CD4-positive, alpha-beta T cell treated with Interleukin-15 for 4 hours (primary cell): ENCODE data around the gene CCDC87.
A peak's percentile ranks its signal among the peaks of the same experiment; 100 is the strongest.

Experiments
- DNase-seq: peaks from one replicate; pipeline ENCODE4 v3.0.0-alpha.2; 2020; ENCODE audit warnings: low spot score

The CCDC87 gene

GRCh38 chr11:66580803-66581202 is 12.1 kb downstream of the CCDC87 start:
- DNase-seq: no peak

DNA sequence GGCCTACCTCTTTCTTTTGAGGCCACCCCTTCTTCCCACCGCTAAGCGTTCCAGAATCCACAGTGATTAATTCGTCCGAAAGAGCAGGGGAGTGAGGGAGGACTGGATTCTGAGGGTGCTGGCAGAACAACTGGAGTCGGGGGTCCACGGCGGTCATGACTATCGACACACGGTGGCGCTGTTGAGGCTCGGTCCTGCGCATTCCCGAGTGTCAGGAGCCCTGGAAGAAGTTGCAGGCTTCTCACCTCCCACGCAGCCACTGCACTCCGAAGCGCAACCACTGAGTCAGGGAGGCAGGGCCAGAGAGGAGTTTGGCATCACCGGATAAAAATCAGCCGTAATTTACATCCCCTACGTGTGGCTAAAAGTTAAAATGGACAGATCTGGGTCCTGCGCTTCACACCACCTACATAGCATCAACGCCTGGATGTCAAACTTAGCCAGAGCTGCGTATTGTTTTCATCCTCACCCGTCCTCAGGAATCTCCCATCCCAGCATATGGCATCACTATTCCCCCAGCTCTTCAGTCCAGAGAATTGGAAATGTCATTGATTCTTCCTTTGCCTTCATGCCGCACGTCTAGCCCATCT is 13.8 kb downstream of the CCDC87 start:
- DNase-seq: peak; percentile 69

DNA sequence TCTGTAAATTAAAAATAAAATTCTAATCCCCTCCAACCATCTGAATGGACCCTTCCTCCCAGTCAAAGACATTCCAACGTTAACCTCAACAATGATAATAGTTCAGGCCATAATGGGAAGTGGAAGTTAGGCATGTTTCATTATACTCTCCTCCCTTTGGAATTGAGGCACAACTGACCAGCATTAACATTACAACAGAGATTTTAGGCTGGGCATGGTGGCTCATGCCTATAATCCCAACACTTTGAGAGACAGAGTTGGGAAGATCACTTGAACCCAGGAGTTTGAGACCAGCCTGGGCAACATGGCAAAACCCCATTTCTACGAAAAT is 22.0 kb downstream of the CCDC87 start:
- DNase-seq: no peak

GRCh38 chr11:66570079-66570849 is 22.6 kb downstream of the CCDC87 start:
- no peak for DNase-seq

- DNase-seq: no peak
Observed at GRCh38 chr11:66569076-66569475, 23.8 kb downstream of the CCDC87 start.

DNA sequence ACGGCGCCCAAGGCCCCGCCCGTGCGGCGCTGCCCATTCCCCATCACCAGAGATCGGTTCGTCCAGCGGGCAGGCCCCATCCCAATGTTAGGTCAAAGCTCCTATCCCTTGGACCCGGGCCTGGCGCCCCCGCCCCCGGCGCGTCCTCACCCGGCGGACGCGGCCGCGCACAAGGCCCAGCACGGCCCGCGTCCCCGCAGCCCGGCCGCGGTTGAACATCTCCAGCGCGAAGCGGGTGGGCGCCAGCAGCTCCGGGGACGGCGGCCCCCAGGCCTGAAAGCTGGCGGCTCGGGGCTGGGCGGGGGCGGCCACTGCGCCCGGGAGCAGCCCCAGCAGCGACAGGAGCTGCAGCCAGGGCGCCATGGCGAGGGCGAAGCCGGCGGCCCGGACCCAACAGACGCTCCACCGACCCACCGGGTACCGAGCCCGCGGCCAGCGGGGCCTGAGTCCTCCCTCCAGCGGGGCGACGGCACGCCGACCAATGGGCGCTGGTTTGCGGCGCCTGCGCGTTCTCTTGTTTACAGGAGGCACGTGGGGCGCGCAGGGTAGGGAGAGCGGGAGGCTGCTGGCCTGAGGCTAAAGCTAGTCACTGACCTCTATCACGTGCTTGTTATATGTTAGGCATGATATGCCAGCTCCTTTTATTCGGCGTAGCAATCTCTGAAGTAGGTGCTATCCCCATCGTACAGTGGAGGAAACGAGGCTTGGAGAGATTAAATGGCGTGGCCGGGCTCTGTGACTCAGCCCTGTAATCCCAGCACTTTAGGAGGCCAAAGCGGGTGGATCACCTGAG is 24.5 kb downstream of the CCDC87 start, which contains the start of gene CTSF:
TSS of gene CTSF (minus strand) at position 483 of the 793 bp plus-strand sequence. CDS start at position 363, 120 bp downstream.
- DNase-seq: peak; percentile 66

- DNase-seq: no peak
Observed at GRCh38 chr11:66567787-66568123, 25.1 kb downstream of the CCDC87 start.

- no peak for DNase-seq
Observed at GRCh38 chr11:66566221-66566620, 26.6 kb downstream of the CCDC87 start.

- DNase-seq: no peak
Observed at GRCh38 chr11:66564984-66565383, 27.9 kb downstream of the CCDC87 start.

DNA sequence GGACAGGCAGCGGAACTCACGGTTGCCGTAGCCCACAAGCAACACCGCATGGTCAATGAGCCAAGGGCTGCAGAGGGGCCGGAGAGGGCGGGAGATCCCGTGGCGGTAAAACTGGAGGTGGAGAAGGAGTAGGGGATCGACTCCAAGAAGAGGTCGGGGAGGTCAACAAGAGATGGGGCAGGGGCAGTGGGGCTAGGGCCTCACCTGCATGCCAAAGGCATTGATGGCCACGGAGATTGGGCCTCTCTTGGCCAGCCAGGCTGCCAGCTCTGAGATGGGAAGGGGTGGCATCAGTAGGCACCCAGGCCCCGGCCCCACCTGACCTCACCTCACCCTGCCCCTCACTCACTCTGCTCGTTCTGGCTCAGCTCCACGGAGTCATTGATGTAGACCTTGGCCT is 28.3 kb downstream of the CCDC87 start:
- DNase-seq: no peak

GRCh38 chr11:66563832-66564231 is 29.0 kb downstream of the CCDC87 start:
- no peak for DNase-seq

DNA sequence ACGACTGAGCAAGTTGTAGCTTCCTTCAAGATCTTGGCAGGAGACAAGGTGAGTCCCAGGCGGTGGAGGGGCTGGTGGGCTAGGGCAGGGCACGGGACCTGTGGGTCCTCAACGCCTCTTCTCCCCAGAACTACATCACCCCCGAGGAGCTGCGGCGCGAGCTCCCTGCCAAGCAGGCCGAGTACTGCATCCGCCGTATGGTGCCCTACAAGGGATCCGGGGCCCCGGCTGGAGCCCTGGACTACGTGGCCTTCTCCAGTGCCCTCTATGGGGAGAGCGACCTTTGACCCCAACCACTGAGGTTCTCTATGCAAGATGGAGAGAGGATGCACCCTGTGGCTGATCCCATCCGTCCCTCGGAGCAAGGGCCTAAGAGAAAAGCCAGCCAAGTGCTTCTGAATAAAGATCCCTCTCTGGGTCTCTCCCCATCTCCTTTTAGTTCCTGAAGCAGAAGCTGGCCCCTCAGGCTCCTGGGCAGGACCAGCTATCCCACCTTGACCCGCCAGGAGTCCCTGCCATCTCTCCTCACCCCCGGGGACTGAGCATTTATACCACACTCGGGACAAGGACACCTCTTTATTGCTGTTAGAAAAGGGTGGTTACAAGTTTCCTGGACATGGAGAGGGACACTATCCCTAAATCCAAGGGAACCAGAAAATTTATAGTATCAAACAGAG is 29.8 kb downstream of the CCDC87 start:
- DNase-seq: no peak

GRCh38 chr11:66562275-66562674 is 30.6 kb downstream of the CCDC87 start:
- DNase-seq: no peak

GRCh38 chr11:66561975-66562248 is 31.0 kb downstream of the CCDC87 start:
- DNase-seq: no peak

DNA sequence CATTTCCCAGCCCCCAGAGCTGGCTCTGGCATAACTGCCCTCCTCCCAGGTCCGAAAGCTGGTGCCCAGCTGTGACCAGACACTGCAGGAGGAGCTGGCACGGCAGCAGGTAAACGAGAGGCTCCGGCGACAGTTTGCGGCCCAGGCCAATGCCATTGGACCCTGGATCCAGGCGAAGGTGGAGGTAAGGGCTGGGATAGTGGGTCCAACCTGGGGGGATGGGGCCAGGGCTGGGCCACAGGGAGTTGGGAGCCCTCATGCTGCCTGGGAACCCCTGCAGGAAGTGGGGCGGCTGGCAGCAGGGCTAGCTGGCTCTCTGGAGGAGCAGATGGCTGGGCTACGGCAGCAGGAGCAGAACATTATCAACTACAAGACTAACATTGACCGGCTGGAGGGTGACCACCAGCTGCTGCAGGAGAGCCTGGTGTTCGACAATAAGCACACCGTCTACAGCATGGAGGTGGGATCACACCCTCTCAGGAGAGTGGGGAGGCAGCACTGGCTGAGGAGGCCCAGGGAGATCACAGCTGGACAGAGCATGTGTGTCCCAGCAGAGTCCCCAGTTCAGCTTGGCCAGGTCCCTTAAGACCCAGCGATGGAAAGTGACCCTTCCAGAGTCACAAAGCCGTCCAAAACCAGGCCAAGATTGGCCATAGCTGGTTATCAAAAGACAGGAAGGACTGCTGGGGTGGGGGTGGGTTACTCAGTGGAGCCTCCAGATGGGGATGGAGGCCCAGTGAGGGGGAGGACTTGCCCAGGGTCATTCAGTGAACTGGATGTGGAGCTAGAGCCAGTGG is 31.5 kb downstream of the CCDC87 start:
- DNase-seq: no peak

GRCh38 chr11:66559866-66560676 is 32.8 kb downstream of the CCDC87 start:
- DNase-seq: no peak

GRCh38 chr11:66559142-66559865 is 33.6 kb downstream of the CCDC87 start:
- peak; percentile 16 for DNase-seq

GRCh38 chr11:66557733-66558326 is 35.0 kb downstream of the CCDC87 start:
- no peak for DNase-seq

- no peak for DNase-seq
Observed at GRCh38 chr11:66556086-66556485, 36.8 kb downstream of the CCDC87 start.

DNA sequence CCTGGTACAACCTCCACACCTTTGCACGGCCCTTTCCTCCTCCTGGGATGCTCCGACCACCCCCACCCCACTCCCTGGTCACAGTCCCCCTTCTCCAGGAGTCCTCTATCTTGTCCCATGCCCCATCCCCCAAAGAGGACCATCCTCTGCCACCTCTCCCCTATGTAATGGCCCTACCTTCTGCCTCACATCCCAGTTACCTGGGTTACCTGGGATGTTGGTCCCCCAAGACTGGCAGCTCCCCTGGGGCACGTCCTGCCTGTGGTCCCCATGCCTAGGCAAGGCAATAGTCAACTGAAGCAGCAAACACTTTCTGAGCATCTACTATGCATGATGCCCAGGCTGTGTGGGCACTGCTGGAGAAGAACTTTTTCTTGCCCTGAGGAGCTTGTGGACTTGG is 37.4 kb downstream of the CCDC87 start:
- no peak for DNase-seq
